Skin of body (tissue), 2 donors: ENCODE results near the gene MTURN. TPM values are rescaled to one million over a fixed set of nuclear protein-coding genes. Genes with fewer than 3 reads are reported as not detected.
A peak's percentile ranks its signal among the peaks of the same experiment; 100 is the strongest.
"Not testable (repeated sequence)": the region's sequence is repeated elsewhere in the genome, so short reads cannot be mapped to it uniquely, and the experiment has no call there.

Experiments used
- DNase-seq: peaks from one replicate; lab custom pipeline; 2025; lab: John Stamatoyannopoulos, UW
- total RNA-seq: library from RNA; depleted of rRNA; stranded (reverse); fragments of >200 nt; gene quantifications from one replicate; pipeline ENCODE4 v1.2.3, GENCODE V29; 2014

The MTURN gene
- 52.5 TPM for total RNA-seq

DNA sequence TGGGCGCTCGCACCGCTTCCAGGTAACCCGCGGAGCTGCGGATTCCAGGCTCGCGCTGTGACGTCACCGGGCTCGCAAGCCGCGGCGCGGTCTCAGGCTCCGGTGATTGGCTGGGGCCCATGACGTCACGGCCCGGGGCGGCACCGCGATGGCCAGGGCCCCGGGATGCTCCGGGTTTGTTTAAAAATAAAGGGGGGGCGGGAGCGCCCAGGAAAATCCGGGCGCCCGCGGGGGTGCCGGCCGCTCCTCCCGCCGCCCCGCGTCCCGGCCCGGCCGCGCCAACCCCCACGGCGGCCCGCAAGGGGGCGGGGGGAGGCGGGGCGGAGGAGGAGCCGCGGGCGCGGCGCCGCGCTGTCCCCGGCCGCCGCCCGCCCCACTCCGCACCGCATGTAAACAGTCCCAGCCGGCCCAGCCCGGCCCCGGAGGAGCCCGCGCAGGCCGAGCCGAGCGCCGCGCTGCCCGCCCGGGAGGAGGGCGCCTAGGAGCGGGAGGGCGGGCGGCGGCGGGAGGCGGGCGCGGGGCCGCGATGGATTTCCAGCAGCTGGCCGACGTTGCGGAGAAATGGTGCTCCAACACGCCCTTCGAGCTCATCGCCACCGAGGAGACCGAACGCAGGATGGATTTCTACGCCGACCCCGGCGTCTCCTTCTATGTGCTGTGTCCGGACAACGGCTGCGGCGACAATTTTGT, at the start of gene MTURN:
TSS of gene MTURN (plus strand) at position 376 of the 690 bp plus-strand sequence. CDS start at position 527, 151 bp downstream.
- peak; percentile 57 for DNase-seq

GRCh38 chr7:30086529-30086928, 48.3 kb upstream of the MTURN start:
- no peak for DNase-seq

- no peak for DNase-seq
These were observed 47.4 kb upstream of the MTURN start for GRCh38 chr7:30087371-30087770.

GRCh38 chr7:30088362-30088761, 46.4 kb upstream of the MTURN start:
- DNase-seq: no peak

DNA sequence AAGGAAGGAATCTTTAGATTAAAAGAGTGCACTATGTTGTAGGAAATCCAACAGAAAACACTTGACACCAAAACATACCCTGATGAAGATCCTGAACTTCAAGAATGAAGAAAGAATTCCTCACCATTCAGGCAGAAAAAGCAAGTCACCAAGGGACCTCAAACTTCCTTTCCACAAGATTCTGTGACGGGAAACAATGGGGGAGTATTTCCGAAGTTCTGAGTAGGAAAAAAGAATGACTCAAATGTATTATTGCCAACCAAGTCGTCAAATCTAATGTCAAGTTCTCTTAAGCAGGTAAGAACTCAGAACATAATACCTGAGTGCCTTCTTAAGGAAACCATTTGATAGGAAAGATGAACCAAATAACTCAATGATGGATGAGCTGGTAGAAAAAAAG, 44.7 kb upstream of the MTURN start:
- DNase-seq: no peak

GRCh38 chr7:30091491-30091912, 43.3 kb upstream of the MTURN start:
- peak; percentile 36 for DNase-seq

GRCh38 chr7:30091987-30092386, 42.8 kb upstream of the MTURN start:
- no peak for DNase-seq

DNA sequence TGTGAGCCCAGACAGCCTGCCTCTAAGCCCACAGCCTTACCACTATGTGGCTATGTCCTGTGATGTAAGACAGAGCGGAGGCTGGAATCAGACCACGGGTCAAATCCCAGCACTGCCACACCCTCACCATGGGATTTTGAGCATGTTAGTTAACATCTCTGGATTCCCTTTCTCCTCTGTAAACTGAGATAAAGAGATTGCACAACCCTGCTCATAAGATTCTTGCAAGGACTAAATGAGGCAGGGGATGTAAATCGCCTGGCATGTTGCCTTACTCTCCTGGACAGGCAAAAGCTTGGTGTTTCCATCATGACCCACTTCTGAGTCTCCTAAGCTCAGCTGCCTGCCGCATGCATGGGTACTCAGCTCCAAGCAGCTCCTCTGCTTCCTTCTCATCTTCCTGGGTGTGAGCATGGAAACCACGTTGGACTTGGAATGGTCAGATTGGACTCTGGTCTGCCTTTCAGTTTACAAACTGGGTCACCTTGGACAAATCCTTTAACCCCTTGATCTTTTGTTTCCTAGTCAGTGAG, 41.3 kb upstream of the MTURN start:
- no peak for DNase-seq

DNA sequence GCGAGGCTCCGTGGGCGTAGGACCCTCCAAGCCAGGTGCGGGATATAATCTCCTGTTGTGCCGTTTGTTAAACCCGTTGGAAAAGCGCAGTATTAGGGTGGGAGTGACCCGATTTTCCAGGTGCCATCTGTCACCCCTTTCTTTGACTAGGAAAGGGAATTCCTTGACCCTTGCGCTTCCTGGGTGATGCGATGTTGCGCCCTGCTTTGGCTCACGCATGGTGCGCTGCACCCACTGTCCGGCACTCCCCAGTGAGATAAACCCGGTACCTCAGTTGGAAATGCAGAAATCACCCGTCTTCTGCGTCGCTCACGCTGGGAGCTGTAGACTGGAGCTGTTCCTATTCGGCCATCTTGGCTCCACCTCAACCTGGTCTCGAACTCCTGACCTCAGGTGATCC, 36.2 kb upstream of the MTURN start:
- DNase-seq: not testable (repeated sequence)

DNA sequence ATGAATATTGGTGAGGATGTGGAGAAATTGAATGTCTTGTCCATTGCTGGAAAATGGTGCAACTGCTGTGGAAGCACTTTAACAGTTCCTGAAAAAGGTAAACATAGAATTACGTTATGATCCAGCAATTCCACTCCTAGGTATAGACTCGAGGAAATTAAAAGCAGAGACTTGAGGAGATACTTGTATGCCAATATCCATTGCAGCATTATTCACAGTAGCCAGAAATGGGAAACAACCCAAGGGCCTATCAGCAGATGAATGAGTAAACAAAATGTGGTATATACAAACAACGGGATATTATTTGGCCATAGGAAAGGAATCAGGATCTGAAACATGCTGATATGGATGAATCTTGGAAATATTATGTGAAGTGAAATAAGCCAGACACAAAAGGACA, 32.5 kb upstream of the MTURN start:
- DNase-seq: no peak

DNA sequence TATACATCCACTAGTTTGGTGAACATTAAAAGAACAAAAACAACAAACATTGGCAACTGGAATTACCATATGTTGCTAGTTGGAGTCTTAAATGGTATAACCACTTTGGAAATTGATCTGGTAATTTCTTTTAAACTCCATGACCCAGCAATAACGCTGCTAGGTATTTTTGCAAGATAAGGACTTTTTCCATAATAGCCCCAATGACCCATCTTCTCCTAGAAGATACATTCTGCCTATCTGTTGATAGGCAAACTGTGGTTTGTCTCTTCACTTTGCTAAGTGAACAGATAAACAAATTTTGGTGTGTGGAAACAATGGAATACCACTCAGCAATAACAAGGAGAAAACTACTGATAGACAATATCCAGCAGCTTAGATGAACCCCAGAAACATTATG, 30.6 kb upstream of the MTURN start:
- no peak for DNase-seq

GRCh38 chr7:30112103-30112713, 22.6 kb upstream of the MTURN start:
- DNase-seq: no peak

GRCh38 chr7:30113144-30113543, 21.6 kb upstream of the MTURN start:
- DNase-seq: no peak

DNA sequence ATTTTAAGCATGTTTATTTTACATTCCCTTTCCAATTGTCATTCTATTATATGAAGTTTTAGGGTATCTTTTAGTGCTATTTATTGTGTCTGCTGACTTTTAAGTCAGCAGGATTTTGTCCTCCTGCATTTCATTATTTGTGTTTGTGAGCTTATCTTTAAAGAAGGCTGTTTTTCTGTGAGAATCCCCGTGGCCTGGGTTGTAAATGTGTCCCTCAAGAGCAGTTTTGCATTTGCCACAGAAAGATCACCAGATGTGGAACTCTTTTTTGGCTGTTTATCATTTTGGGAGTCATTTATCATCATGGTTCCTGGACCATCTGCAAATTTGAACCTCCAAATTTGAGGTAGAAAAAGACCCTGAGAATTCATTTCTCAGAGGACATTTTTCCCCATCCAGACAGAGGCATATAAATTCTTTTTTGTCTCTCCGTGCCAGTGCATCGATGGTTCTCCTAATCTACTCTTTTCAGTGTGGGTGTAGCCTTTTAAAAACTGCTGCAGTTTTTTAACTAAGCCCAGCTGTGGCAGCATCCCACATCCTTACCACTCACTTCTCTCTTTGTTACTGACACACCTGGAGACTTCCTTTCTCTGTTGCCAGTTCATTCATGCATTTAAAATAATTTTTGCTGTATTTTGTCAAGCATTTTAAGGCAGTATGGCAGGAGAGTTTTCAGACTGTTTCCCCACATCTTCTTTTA, 20.1 kb upstream of the MTURN start:
- peak; percentile 21 for DNase-seq

DNA sequence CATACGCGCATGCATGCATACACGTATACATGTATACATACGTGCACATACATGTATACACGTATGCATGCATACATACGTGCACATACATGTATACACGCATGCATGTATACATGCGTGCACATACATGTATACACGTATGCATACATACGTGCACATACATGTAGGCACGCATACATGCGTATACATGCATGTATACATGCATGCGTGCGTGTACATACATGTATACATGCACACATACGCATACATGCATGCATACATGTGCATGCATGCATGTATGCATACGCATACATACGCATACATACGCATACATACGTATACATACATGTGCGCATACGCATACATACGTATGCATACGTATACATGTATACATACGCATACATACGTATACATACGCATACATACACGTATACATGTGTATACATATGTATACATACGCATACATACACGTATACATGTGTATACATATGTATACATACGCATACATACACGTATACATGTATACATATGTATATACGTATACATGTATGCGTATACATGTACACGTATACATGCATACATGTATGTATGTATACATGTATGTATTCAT, 19.0 kb upstream of the MTURN start:
- DNase-seq: no peak

GRCh38 chr7:30116771-30117170, 18.0 kb upstream of the MTURN start:
- peak; percentile 63 for DNase-seq

GRCh38 chr7:30117896-30118295, 16.9 kb upstream of the MTURN start:
- DNase-seq: no peak

GRCh38 chr7:30119890-30120577, 14.8 kb upstream of the MTURN start:
- no peak for DNase-seq

GRCh38 chr7:30133736-30134610, 813 bp upstream of the MTURN start:
- DNase-seq: no peak
